Uterus (tissue), 4 donors: Measurements from ENCODE around the gene NIM1K. TPM values are rescaled to one million over a fixed set of nuclear protein-coding genes. Genes with fewer than 3 reads are reported as not detected.
"Not testable (repeated sequence)": the region's sequence is repeated elsewhere in the genome, so short reads cannot be mapped to it uniquely, and the experiment has no call there.

ENCODE experiments used
- DNase-seq, 2 donors: peaks; one replicate each; pipeline ENCODE4 v3.0.0-alpha.2; 2019 to 2020
- H3K27ac ChIP-seq, 2 donors: fragments of 200-600 bp; sonication (generic); 1 replicate in 1 of 2; 2 replicates in 1 of 2; pipeline ENCODE4 v1.5.1; 2016 to 2018
- H3K27me3 ChIP-seq, 2 donors: fragments of 200-600 bp; sonication (generic); one replicate each; pipeline ENCODE4 v1.5.1; 2018 to 2019; ENCODE audit warnings: control low read depth in 1 of 2
- H3K36me3 ChIP-seq, 2 donors: fragments of 200-600 bp; sonication (generic); one replicate each; pipeline ENCODE4 v1.5.1; 2019; ENCODE audit warnings: control low read depth in 1 of 2
- H3K4me1 ChIP-seq, 2 donors: fragments of 200-600 bp; sonication (generic); one replicate each; pipeline ENCODE4 v1.5.1; 2018 to 2019; ENCODE audit warnings: control low read depth in 1 of 2
- H3K4me3 ChIP-seq, 2 donors: fragments of 200-600 bp; sonication (generic); 1 replicate in 1 of 2; 2 replicates in 1 of 2; pipeline ENCODE4 v1.5.1; 2018 to 2019; ENCODE audit warnings: mild to moderate bottlenecking in 1 of 2
- H3K9me3 ChIP-seq, 2 donors: fragments of 200-600 bp; sonication (generic); one replicate each; pipeline ENCODE4 v1.5.1; 2019; ENCODE audit warnings: control low read depth in 1 of 2
- POLR2A ChIP-seq, 2 donors: fragments of 450-650 bp; IDR thresholded peaks; one replicate each; pipeline ENCODE4 v1.6.1; 2016; ENCODE audit warnings: antibody characterized with exemption in 2 of 2, mild to moderate bottlenecking in 1 of 2, moderate library complexity in 1 of 2
- intact Hi-C: fragments of 100-400 bp; cut with DNase I; formaldehyde crosslinking; loops from one replicate; pipeline ENCODE4 v1.15.1; 2023; ENCODE audit warnings: low total_unique reads
- total RNA-seq, 4 donors: library from RNA; depleted of rRNA in 3 of 4; stranded (reverse); fragments of >200 nt in 3 of 4; gene quantifications; one replicate each; pipeline versions ENCODE4 v1.1.0 to v1.2.4, GENCODE V29; 2014 to 2023
- TF ChIP-seq, protein P1 (sequence below), 4 experiments: fragments of 200-600 bp in 2 of 4; fragments of 450-650 bp in 2 of 4; sonication (generic) in 2 of 4; IDR thresholded peaks; one replicate each; pipeline ENCODE4 v1.5.1; 2016 to 2019; ENCODE audit warnings: antibody characterized with exemption in 4 of 4, mild to moderate bottlenecking in 2 of 4, moderate library complexity in 1 of 4
- donor health status: DM: yes; HTN: yes; CAD: no.

The NIM1K gene
- total RNA-seq, 4 donors from 2014 or later = 0.26 to 0.79 (median 0.35) TPM; not detected in 1

DNA sequence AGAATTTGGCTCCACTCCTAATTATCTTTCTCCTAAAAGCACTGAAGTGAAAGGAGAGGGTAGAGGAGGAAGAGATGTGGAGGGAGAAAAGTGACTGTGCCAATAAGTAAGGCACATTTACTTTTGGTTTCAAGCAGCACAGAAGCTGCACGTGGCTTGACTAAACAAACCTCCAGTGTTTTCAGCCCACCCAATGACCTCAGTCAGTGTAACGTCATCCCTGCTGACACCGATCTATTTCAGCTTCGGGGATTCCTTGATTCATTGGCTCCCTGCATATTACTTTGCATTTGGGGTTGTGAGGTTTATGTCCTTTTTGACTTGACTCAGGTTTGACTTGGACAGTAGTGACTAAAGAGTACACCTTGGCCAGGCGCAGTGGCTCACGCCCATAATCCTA lies 35.6 kb upstream of the NIM1K start:
- Histone ChIP-seq H3K9me3 (no peaks in the 10 kb centered on the region), H3K4me3 (no peak overlapping the region), H3K27ac (no peak overlapping the region), H3K27me3 (no peaks in the 10 kb centered on the region), H3K4me1 (no peaks in the 10 kb centered on the region), H3K36me3 (no peaks in the 10 kb centered on the region)
- TF ChIP-seq POLR2A (IDR thresholded peaks at IDR 0.05) = no peak
- TF ChIP-seq, protein P1, sequence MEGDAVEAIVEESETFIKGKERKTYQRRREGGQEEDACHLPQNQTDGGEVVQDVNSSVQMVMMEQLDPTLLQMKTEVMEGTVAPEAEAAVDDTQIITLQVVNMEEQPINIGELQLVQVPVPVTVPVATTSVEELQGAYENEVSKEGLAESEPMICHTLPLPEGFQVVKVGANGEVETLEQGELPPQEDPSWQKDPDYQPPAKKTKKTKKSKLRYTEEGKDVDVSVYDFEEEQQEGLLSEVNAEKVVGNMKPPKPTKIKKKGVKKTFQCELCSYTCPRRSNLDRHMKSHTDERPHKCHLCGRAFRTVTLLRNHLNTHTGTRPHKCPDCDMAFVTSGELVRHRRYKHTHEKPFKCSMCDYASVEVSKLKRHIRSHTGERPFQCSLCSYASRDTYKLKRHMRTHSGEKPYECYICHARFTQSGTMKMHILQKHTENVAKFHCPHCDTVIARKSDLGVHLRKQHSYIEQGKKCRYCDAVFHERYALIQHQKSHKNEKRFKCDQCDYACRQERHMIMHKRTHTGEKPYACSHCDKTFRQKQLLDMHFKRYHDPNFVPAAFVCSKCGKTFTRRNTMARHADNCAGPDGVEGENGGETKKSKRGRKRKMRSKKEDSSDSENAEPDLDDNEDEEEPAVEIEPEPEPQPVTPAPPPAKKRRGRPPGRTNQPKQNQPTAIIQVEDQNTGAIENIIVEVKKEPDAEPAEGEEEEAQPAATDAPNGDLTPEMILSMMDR (IDR thresholded peaks at IDR 0.05) = no peak
- DNase-seq = no peak
- intact Hi-C loops = no loop called here

DNA sequence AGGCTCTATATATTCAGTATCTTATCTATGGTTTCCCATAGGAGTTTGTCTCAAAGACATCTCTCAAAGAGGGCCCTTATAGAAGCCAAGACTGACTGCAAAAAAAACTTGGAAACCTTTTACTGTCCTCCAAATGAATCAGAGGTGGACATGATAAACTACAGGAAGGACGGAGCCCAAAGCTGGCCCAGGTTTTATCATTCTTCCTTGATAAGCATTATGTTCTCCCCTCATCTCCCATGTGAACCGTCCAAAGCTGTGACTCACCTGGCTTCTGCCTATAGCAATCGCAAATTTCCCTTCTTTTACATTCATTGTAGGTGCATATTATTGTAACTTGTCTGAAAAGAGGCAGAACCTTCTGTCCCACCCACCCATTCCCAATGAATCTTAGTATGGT lies 35.0 kb upstream of the NIM1K start:
- no peak overlapping the region for H3K4me3 ChIP-seq
- DNase-seq = no peak
- no peaks in the 10 kb centered on the region for H3K36me3 ChIP-seq
- no peak overlapping the region for H3K27ac ChIP-seq
- H3K27me3 ChIP-seq = no peaks in the 10 kb centered on the region
- TF ChIP-seq, protein P1 (IDR thresholded peaks at IDR 0.05) = no peak
- no peak for TF ChIP-seq POLR2A (IDR thresholded peaks at IDR 0.05)
- intact Hi-C loops = no loop called here
- H3K9me3 ChIP-seq = no peaks in the 10 kb centered on the region
- no peaks in the 10 kb centered on the region for H3K4me1 ChIP-seq

DNA sequence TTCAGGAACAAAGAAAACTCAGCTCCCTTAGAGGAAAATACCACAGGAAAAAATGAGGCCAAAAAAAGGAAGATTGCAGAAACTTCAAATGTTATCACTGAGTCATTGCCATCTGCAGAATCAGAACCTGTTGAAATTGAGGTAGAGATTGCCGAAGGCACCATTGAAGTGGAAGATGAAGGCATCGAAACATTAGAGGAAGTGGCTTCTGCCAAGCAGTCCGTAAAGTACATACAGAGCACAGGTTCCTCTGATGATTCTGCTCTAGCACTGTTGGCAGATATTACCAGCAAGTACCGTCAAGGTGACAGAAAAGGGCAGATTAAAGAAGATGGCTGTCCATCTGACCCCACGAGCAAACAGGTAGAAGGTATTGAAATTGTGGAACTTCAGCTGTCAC lies 30.8 kb upstream of the NIM1K start:
- Histone ChIP-seq H3K36me3 (no peaks in the 10 kb centered on the region), H3K4me3 (no peak overlapping the region), H3K4me1 (no peaks in the 10 kb centered on the region), H3K27me3 (no peaks in the 10 kb centered on the region), H3K27ac (no peak overlapping the region), H3K9me3 (no peaks in the 10 kb centered on the region)
- no peak for DNase-seq
- TF ChIP-seq, protein P1 (IDR thresholded peaks at IDR 0.05) = no peak
- no peak for TF ChIP-seq POLR2A (IDR thresholded peaks at IDR 0.05)
- intact Hi-C loops = no loop called here

DNA sequence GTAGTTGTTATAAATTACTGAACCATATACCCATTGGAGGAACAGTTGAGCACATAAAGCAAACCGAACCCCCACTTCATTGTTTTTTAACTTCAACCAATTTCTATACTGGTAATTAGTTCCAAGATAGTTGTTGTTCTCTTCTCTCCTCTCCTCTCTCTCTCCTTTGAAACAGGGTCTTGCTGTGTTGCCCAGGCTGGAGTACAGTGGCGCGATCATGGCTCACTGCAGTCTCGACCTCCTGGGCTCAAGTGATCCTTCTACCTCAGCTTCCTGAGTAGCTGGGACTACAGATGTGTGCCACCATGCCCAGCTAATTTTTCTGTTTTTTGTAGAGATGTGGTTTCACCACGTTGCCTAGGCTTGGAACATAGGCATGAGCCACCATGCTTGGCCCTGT lies 27.2 kb upstream of the NIM1K start:
- H3K27me3 ChIP-seq, H3K4me3 ChIP-seq, H3K9me3 ChIP-seq, intact Hi-C loops, H3K4me1 ChIP-seq, H3K27ac ChIP-seq, H3K36me3 ChIP-seq, DNase-seq: not testable (repeated sequence)

DNA sequence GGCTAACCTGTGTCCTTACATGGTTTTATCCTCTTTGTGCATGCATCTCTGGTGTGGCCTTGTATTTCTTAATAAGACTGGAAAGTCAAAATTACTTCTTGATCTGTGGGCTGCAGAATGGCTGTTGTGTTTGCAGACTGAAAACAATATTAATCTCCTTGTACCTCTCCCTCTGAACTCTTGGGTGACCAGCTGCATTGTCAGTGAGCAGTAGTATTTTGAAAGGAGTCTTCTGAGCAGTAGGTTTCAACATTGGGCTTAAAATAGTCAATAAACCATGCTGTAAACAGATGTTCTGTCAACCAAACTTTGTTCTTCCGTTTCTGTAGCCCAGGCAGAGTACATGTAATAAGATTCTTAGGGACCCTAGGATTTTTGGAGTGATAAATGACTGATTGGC lies 26.7 kb upstream of the NIM1K start:
- H3K36me3 ChIP-seq = no peaks in the 10 kb centered on the region
- no peaks in the 10 kb centered on the region for H3K9me3 ChIP-seq
- no peaks in the 10 kb centered on the region for H3K27me3 ChIP-seq
- no peaks in the 10 kb centered on the region for H3K4me1 ChIP-seq
- no peak for TF ChIP-seq POLR2A (IDR thresholded peaks at IDR 0.05)
- TF ChIP-seq, protein P1 (IDR thresholded peaks at IDR 0.05) = no peak
- intact Hi-C loops = no loop called here
- DNase-seq = no peak
- no peak overlapping the region for H3K27ac ChIP-seq
- no peak overlapping the region for H3K4me3 ChIP-seq

DNA sequence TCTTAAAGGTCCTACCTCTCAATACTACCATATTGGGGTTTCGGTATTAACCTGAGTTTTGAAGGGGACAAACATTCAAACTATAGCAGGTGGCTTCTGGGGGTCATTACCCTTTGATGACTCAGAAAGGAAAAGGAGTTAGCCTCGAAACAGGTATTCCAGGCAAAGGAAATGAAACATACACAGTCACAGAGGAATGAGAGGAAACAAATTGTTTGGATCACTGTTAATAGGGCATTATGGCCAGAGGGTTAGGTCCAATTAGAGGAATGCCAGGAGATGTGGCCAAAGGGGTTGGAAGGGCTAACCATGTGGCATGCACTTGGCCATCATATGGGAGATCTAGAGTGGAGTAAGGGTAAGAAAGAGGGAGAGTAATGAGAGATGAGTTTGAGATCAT lies 23.9 kb upstream of the NIM1K start:
- no peak for DNase-seq
- H3K4me1 ChIP-seq = no peaks in the 10 kb centered on the region
- TF ChIP-seq POLR2A (IDR thresholded peaks at IDR 0.05) = no peak
- TF ChIP-seq, protein P1 (IDR thresholded peaks at IDR 0.05) = no peak
- H3K27ac ChIP-seq = no peak overlapping the region
- no peak overlapping the region for H3K4me3 ChIP-seq
- H3K27me3 ChIP-seq = no peaks in the 10 kb centered on the region
- H3K36me3 ChIP-seq = no peaks in the 10 kb centered on the region
- no peaks in the 10 kb centered on the region for H3K9me3 ChIP-seq
- intact Hi-C loops = no loop called here
